ENCODE measurements around the gene CLDN15.

The CLDN15 gene

DNA sequence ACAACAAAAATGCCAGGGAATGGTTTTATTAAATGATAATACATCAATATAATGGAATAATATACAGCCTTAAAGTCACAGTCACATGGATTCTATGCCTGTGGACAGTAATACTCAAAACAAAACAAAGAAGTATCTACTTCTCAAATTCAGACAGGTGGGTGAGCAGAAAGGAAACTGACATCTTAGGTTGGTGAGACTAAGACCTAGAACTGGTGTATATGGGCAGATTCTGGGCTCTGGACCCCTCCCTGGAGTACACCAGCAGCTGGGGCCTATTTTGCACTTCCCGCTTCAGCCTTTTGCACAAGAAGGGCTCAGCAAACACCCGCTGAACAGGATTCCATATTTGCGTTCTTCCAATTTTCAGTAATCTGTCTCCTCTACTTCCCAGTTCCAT lies 12.7 kb upstream of the CLDN15 start:
- TF ChIP-seq, protein P1, sequence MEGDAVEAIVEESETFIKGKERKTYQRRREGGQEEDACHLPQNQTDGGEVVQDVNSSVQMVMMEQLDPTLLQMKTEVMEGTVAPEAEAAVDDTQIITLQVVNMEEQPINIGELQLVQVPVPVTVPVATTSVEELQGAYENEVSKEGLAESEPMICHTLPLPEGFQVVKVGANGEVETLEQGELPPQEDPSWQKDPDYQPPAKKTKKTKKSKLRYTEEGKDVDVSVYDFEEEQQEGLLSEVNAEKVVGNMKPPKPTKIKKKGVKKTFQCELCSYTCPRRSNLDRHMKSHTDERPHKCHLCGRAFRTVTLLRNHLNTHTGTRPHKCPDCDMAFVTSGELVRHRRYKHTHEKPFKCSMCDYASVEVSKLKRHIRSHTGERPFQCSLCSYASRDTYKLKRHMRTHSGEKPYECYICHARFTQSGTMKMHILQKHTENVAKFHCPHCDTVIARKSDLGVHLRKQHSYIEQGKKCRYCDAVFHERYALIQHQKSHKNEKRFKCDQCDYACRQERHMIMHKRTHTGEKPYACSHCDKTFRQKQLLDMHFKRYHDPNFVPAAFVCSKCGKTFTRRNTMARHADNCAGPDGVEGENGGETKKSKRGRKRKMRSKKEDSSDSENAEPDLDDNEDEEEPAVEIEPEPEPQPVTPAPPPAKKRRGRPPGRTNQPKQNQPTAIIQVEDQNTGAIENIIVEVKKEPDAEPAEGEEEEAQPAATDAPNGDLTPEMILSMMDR (IDR thresholded peaks at IDR 0.05) = no peak
- TF ChIP-seq ZFX (IDR thresholded peaks at IDR 0.05; ENCODE audit: borderline replicate concordance) = no peak
- H3K27ac ChIP-seq = no peak overlapping the region

DNA sequence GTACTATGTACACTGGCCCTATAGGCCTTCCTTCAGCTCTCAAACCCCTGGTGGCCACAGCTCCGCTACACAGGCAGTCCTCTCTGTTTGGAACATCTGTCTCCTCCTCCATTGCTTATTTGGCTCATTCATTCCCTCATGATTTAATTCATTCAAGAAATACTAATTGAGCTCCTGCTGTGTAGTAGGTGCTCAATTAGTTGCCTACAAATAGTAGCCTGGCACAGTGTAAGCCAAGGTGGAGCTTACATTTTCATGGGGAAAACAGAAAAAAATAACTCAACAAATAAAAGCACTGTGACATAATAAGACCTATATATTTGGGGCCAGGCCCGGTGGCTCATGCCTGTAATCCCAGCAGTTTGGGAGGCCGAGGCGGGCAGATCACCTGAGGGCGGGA lies 10.7 kb upstream of the CLDN15 start:
- TF ChIP-seq, protein P1 (IDR thresholded peaks at IDR 0.05) = no peak
- no peak for TF ChIP-seq ZFX (IDR thresholded peaks at IDR 0.05; ENCODE audit: borderline replicate concordance)

DNA sequence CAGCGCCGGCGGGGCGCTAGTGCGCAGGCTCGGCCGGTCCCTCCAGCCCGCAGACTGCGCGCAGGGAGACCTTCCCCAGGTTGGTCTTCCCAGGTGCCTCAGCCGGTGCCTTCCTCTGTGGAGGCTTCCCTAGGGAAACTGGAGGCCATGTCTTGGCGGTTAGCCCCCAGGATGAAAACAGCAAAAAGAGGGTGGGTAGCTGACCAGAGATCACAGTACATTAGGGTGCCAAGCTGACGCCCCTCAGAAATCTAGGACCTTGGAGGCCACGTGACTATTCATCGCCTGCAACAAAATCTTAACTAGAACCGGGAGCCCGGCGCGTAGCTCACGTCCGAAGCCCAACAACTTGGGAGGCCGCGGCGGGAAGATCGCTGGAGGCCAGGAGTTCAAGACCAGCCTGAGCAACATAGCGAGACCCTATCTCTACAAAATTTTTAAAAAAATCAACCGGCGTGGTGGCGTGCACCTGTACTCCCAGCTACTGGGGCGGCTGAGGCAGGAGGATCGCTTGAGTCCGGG lies 7.6 kb upstream of the CLDN15 start:
- peak overlapping the region; percentile 90 for H3K27ac ChIP-seq

More for the DNA sequence above, 10.7 kb upstream of the CLDN15 start:
- no peak overlapping the region for H3K27ac ChIP-seq

DNA sequence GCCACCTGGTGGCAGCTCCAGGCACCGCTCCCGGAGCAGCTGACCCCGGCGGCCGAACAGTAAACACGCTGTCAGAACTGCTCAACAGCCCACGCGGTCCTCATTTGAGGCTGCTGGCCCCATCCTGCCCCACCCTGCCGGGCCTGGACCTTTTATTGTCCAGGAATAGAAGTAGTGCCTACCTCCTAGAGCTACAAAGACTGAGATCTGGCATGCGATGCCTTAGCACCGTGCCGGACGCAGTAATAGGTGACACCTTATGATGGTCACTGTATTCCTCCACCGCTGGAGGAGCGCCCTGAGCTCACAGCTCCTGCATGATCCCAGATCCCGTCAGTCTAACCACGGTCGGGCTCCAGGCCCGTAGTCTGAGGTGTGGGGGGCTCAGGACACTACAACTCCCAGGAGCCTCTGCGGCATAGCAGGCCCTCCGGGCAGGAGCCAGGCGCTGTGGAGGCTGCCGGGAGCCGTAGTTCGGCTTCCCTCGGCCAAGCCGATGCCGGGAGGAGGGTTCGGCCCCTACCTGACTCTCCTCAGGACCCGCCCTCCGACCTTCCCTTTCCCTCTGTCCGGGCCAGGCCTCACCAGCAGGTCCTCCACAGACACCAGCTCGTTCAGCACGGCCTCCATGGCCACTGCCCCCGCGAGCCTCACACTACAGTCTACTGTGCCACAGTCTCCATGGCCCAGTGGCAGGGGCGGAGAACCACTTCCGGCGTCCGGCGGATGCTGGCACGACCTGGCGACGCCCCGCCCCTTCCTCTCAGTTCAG lies 7.0 kb upstream of the CLDN15 start, which contains the start of gene FIS1:
FIS1 (minus strand) TSS at position 707 of the 772 bp plus-strand sequence; CDS start at position 630, 77 bp downstream.
- H3K27ac ChIP-seq = peak within 1 kb of the TSS; percentile 90
- TF ChIP-seq ZFX (IDR thresholded peaks at IDR 0.05; ENCODE audit: borderline replicate concordance) = no peak
- TF ChIP-seq, protein P1 (IDR thresholded peaks at IDR 0.05) = peak; percentile 62

More for the DNA sequence above, 7.6 kb upstream of the CLDN15 start:
- TF ChIP-seq ZFX (IDR thresholded peaks at IDR 0.05; ENCODE audit: borderline replicate concordance) = no peak
- TF ChIP-seq, protein P1 (IDR thresholded peaks at IDR 0.05) = no peak

DNA sequence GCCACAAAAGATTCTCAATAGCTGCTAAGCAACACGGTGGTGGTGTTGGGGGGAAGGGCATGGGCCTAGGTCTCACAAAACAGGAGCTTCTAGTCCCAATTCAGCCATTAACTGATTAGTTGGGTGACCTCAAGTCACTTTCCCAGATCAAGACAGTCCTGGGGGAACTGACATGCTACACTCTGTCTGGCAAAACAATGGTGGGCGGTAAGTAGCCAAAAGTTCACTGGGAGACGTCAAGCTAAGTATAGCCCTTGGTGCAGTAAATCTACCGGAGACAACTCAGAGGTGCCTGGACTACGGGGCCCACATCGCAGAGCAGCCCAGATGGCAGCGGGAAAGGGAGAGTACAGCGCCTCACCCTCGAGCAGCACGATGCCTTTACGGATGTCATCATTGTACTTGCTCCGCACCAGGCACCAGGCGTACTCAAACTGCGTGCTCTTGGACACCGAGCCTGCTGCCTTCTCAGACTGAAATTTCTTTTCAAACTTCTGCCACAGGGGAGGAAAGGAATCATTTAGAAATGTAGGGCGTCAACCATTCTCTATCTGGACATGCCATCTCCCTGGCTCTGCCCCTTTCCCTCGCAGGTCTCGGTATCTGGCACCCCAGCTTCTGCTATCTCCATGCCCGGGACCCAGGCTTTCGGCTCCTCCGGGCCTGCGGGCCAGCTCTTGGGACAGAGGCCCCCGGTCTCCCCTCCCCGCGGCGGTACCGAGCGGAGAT lies 6.2 kb upstream of the CLDN15 start:
- TF ChIP-seq ZFX (IDR thresholded peaks at IDR 0.05; ENCODE audit: borderline replicate concordance) = no peak
- TF ChIP-seq, protein P1 (IDR thresholded peaks at IDR 0.05) = peak; percentile 99; the same call in 1 of the 2 replicates
- peak overlapping the region; percentile 90 for H3K27ac ChIP-seq

DNA sequence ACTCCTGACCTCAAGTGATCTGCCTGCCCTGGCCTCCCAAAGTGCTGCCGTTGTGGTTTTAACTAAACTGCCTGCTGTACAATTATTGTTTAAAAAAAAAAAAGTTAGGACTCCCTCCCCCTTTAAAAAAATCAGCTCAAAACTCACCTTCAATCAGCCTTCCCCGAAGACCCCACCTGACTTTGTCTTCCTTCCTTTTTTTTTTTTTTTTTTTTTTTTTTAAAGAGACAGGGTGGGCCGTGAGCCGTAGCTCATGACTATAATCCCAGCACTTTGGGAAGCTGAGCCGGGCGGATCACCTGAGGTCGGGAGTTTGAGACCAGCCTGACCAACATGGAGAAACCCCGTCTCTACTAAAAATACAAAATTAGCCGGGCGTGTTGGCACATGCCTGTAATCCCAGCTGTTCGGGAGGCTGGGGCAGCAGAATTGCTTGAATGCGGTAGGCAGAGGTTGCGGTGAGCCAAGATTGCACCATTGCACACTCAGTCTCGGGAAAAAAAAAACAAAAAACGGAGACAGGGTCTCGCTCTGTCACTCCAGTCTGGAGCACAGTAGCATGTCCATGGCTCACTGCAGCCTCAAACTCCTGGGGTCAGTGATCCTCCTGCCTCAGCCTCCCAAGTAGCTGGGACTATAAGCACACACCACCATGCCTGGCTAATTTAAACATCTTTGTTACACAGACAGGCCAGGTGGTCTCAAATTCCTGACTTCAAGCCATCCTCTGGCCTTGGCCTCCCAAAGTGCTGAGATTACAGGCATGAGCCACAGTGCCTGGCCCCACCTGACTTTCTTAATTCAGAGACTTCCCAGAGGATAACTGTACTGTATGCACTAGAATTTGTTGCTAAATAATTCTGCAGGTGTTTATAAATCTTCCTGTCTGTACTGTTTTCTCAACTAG lies 4.1 kb upstream of the CLDN15 start:
- TF ChIP-seq ZFX (IDR thresholded peaks at IDR 0.05; ENCODE audit: borderline replicate concordance) = no peak
- TF ChIP-seq, protein P1 (IDR thresholded peaks at IDR 0.05) = no peak
- no peak overlapping the region for H3K27ac ChIP-seq
